Neuron (in vitro differentiated cells): ENCODE results near the gene RCC1.
"Not testable (repeated sequence)": the region's sequence is repeated elsewhere in the genome, so short reads cannot be mapped to it uniquely, and the experiment has no call there.

ENCODE experiments used
- H2AFZ ChIP-seq: one replicate; pipeline ENCODE4 v1.6.1; 2013; ENCODE audit warnings: low read depth, mild to moderate bottlenecking, inconsistent platforms, low read length, moderate library complexity
- H3K27me3 ChIP-seq: one replicate; pipeline ENCODE4 v1.6.1; 2013; ENCODE audit warnings: low read length; ENCODE audit not compliant: insufficient read depth
- H3K36me3 ChIP-seq: one replicate; pipeline ENCODE4 v1.6.1; 2013; ENCODE audit warnings: low read length; ENCODE audit not compliant: insufficient read depth
- H3K4me1 ChIP-seq: one replicate; pipeline ENCODE4 v1.6.1; 2013; ENCODE audit warnings: low read length; ENCODE audit not compliant: insufficient read depth
- H3K4me3 ChIP-seq: 2 replicates; pipeline ENCODE4 v1.5.1; 2013; ENCODE audit warnings: mild to moderate bottlenecking, low read length, moderate library complexity
- H3K9me3 ChIP-seq: one replicate; pipeline ENCODE4 v1.6.1; 2013; ENCODE audit warnings: low read length

RCC1 gene

GRCh38 chr1:28505406-28506187 is at the start of gene RCC1:
TSS of gene RCC1 (plus strand) at chr1:28506043. CDS start at chr1:28529867, 23,824 bp downstream.
- H3K27me3 ChIP-seq, result no peaks in the 10 kb centered on the region
- peaks cover 35% of the 10 kb centered on the region for H3K36me3 ChIP-seq
- peak within 1 kb of the TSS; percentile 95 for H3K4me3 ChIP-seq
- H3K4me1 ChIP-seq, result peaks cover 20% of the 10 kb centered on the region
- no peaks in the 10 kb centered on the region for H3K9me3 ChIP-seq
- peak within 1 kb of the TSS; percentile 87 for H2AFZ ChIP-seq

- no peak overlapping the region for H3K4me3 ChIP-seq
- no peaks in the 10 kb centered on the region for H3K27me3 ChIP-seq
- no peaks in the 10 kb centered on the region for H3K9me3 ChIP-seq
- no peak overlapping the region for H2AFZ ChIP-seq
- no peaks in the 10 kb centered on the region for H3K4me1 ChIP-seq
- peaks cover 18% of the 10 kb centered on the region for H3K36me3 ChIP-seq
These were observed 49.8 kb upstream of the RCC1 start for GRCh38 chr1:28456078-28456477.

GRCh38 chr1:28457678-28458077 is 48.2 kb upstream of the RCC1 start:
- Histone ChIP-seq H3K9me3 (no peaks in the 10 kb centered on the region), H3K36me3 (peaks cover 28% of the 10 kb centered on the region), H3K27me3 (no peaks in the 10 kb centered on the region), H3K4me3 (no peak overlapping the region), H3K4me1 (no peaks in the 10 kb centered on the region), H2AFZ (no peak overlapping the region)

- H3K36me3 ChIP-seq, result peaks cover 33% of the 10 kb centered on the region
- no peaks in the 10 kb centered on the region for H3K4me1 ChIP-seq
- H3K9me3 ChIP-seq, result no peaks in the 10 kb centered on the region
- no peaks in the 10 kb centered on the region for H3K27me3 ChIP-seq
- H3K4me3 ChIP-seq, result no peak overlapping the region
- H2AFZ ChIP-seq, result no peak overlapping the region
These were observed 47.3 kb upstream of the RCC1 start for GRCh38 chr1:28458237-28459228.

- no peaks in the 10 kb centered on the region for H3K9me3 ChIP-seq
- H3K36me3 ChIP-seq, result peaks cover 62% of the 10 kb centered on the region
- H3K4me1 ChIP-seq, result no peaks in the 10 kb centered on the region
- H2AFZ ChIP-seq, result no peak overlapping the region
- H3K4me3 ChIP-seq, result no peak overlapping the region
- H3K27me3 ChIP-seq, result no peaks in the 10 kb centered on the region
These were observed 39.5 kb upstream of the RCC1 start for GRCh38 chr1:28466226-28466778.

- no peak overlapping the region for H2AFZ ChIP-seq
- H3K36me3 ChIP-seq, result peaks cover 63% of the 10 kb centered on the region
- no peak overlapping the region for H3K4me3 ChIP-seq
- no peaks in the 10 kb centered on the region for H3K4me1 ChIP-seq
- H3K9me3 ChIP-seq, result no peaks in the 10 kb centered on the region
- H3K27me3 ChIP-seq, result no peaks in the 10 kb centered on the region
These were observed 35.7 kb upstream of the RCC1 start for GRCh38 chr1:28470146-28470545.

GRCh38 chr1:28479497-28479896 is 26.3 kb upstream of the RCC1 start:
- peaks cover 74% of the 10 kb centered on the region for H3K36me3 ChIP-seq

GRCh38 chr1:28480308-28480707 is 25.5 kb upstream of the RCC1 start:
- Histone ChIP-seq H3K9me3 (no peaks in the 10 kb centered on the region), H3K4me3 (no peak overlapping the region), H3K27me3 (no peaks in the 10 kb centered on the region), H2AFZ (no peak overlapping the region), H3K4me1 (no peaks in the 10 kb centered on the region), H3K36me3 (peaks cover 72% of the 10 kb centered on the region)

More at GRCh38 chr1:28479497-28479896, 26.3 kb upstream of the RCC1 start:
- H3K4me3 ChIP-seq, H3K9me3 ChIP-seq, H2AFZ ChIP-seq, H3K4me1 ChIP-seq, H3K27me3 ChIP-seq: not testable (repeated sequence)

GRCh38 chr1:28482138-28482537 is 23.7 kb upstream of the RCC1 start:
- H3K36me3 ChIP-seq, result peaks cover 64% of the 10 kb centered on the region

GRCh38 chr1:28482702-28483101 is 23.1 kb upstream of the RCC1 start:
- Histone ChIP-seq H3K27me3 (no peaks in the 10 kb centered on the region), H3K4me1 (no peaks in the 10 kb centered on the region), H3K4me3 (no peak overlapping the region), H3K9me3 (no peaks in the 10 kb centered on the region), H2AFZ (no peak overlapping the region), H3K36me3 (peaks cover 62% of the 10 kb centered on the region)

More at GRCh38 chr1:28482138-28482537, 23.7 kb upstream of the RCC1 start:
- Histone ChIP-seq H3K27me3 (no peaks in the 10 kb centered on the region), H3K4me3 (no peak overlapping the region), H2AFZ (no peak overlapping the region), H3K9me3 (no peaks in the 10 kb centered on the region), H3K4me1 (no peaks in the 10 kb centered on the region)

GRCh38 chr1:28494737-28495136 is 11.1 kb upstream of the RCC1 start:
- Histone ChIP-seq H3K4me3 (no peak overlapping the region), H3K27me3 (no peaks in the 10 kb centered on the region), H2AFZ (no peak overlapping the region), H3K9me3 (no peaks in the 10 kb centered on the region), H3K36me3 (peaks cover 76% of the 10 kb centered on the region), H3K4me1 (no peaks in the 10 kb centered on the region)

- peaks cover 37% of the 10 kb centered on the region for H3K36me3 ChIP-seq
- H3K27me3 ChIP-seq, result no peaks in the 10 kb centered on the region
- no peaks in the 10 kb centered on the region for H3K9me3 ChIP-seq
- H3K4me3 ChIP-seq, result no peak overlapping the region
- no peak overlapping the region for H2AFZ ChIP-seq
- no peaks in the 10 kb centered on the region for H3K4me1 ChIP-seq
These were observed 6.3 kb upstream of the RCC1 start for GRCh38 chr1:28499553-28499952.

- Histone ChIP-seq H3K27me3 (no peaks in the 10 kb centered on the region), H3K4me1 (peaks cover 3% of the 10 kb centered on the region), H2AFZ (no peak overlapping the region), H3K9me3 (no peaks in the 10 kb centered on the region), H3K4me3 (no peak overlapping the region), H3K36me3 (peaks cover 18% of the 10 kb centered on the region)
These were observed 3.9 kb upstream of the RCC1 start for GRCh38 chr1:28501925-28502324.
